GM23338 (cell line): ENCODE results near the gene SYTL1. TPM values are rescaled to one million over a fixed set of nuclear protein-coding genes. Genes with fewer than 3 reads are reported as not detected.

Experiments
- ATAC-seq: fragments of 200-7000 bp; cut with Tn5 transposase; 3 replicates; pipeline ENCODE4 v1.9.1; 2020
- DNase-seq: peaks from one replicate; pipeline ENCODE4 v3.0.0-alpha.2; 2015; ENCODE audit warnings: low spot score
- H2AFZ ChIP-seq: fragments of 200-600 bp; sonication (generic); 2 replicates; pipeline ENCODE4 v1.8.0; 2016; ENCODE audit warnings: antibody characterized with exemption, mild to moderate bottlenecking, moderate library complexity
- H3F3A ChIP-seq: fragments of 200-600 bp; sonication (generic); replicated peaks from 2 replicates; pipeline ENCODE4 v1.8.0; 2017; ENCODE audit warnings: antibody characterized with exemption, mixed run types, low read depth
- H3K27ac ChIP-seq: fragments of 200-600 bp; sonication (generic); 2 replicates; pipeline ENCODE4 v1.6.1; 2016; ENCODE audit warnings: low read depth
- H3K27me3 ChIP-seq: fragments of 200-600 bp; sonication (generic); 2 replicates; pipeline ENCODE4 v1.8.0; 2016; ENCODE audit warnings: mild to moderate bottlenecking, mixed run types, moderate library complexity; ENCODE audit not compliant: insufficient read depth
- H3K36me3 ChIP-seq: fragments of 200-600 bp; sonication (generic); 2 replicates; pipeline ENCODE4 v1.8.0; 2016; ENCODE audit warnings: mild to moderate bottlenecking; ENCODE audit not compliant: insufficient read depth
- H3K4me1 ChIP-seq: fragments of 200-600 bp; sonication (generic); 2 replicates; pipeline ENCODE4 v1.8.0; 2016; ENCODE audit warnings: mild to moderate bottlenecking, moderate library complexity; ENCODE audit not compliant: insufficient read depth
- H3K4me2 ChIP-seq: fragments of 200-600 bp; sonication (generic); 2 replicates; pipeline ENCODE4 v1.7.1; 2017; ENCODE audit warnings: mixed run types
- H3K4me3 ChIP-seq: fragments of 200-600 bp; sonication (generic); 2 replicates; pipeline ENCODE4 v1.6.1; 2016; ENCODE audit warnings: mixed run types
- H3K79me2 ChIP-seq: fragments of 200-600 bp; sonication (generic); replicated peaks from 2 replicates; pipeline ENCODE4 v1.8.0; 2017; ENCODE audit warnings: mild to moderate bottlenecking; ENCODE audit not compliant: insufficient read depth
- H3K9me2 ChIP-seq: fragments of 200-600 bp; sonication (generic); 2 replicates; pipeline ENCODE4 v1.8.0; 2017; ENCODE audit not compliant: insufficient read depth
- H4K20me1 ChIP-seq: fragments of 200-600 bp; sonication (generic); replicated peaks from 2 replicates; pipeline ENCODE4 v1.8.0; 2017; ENCODE audit warnings: mild to moderate bottlenecking; ENCODE audit not compliant: insufficient read depth
- H3K27ac Mint-ChIP-seq: 2 replicates; pipeline ENCODE4 v1.8.0; 2020; ENCODE audit warnings: inconsistent platforms, mild to moderate bottlenecking, moderate library complexity, mixed read lengths
- H3K27me3 Mint-ChIP-seq: 3 replicates; pipeline ENCODE4 v1.8.0; 2022; ENCODE audit warnings: low read depth, mild to moderate bottlenecking, moderate library complexity, mixed read lengths, inconsistent platforms; ENCODE audit not compliant: insufficient read depth, poor library complexity
- H3K36me3 Mint-ChIP-seq: 3 replicates; pipeline ENCODE4 v1.8.0; 2021; ENCODE audit warnings: low read depth, mild to moderate bottlenecking, inconsistent platforms, moderate library complexity, mixed read lengths
- H3K4me1 Mint-ChIP-seq: 3 replicates; pipeline ENCODE4 v1.8.0; 2020; ENCODE audit warnings: mild to moderate bottlenecking, inconsistent platforms, mixed read lengths
- H3K4me3 Mint-ChIP-seq: 3 replicates; pipeline ENCODE4 v1.8.0; 2021; ENCODE audit warnings: moderate library complexity, mild to moderate bottlenecking, inconsistent platforms, mixed read lengths
- H3K9me3 Mint-ChIP-seq: 3 replicates; pipeline ENCODE4 v1.8.0; 2020; ENCODE audit warnings: moderate library complexity, mild to moderate bottlenecking, inconsistent platforms, mixed read lengths
- EZH2phosphoT487 ChIP-seq: fragments of 200-600 bp; sonication (generic); IDR thresholded peaks from one replicate; pipeline ENCODE4 v1.8.1; 2018; ENCODE audit warnings: antibody characterized with exemption; ENCODE audit not compliant: unreplicated experiment
- POLR2AphosphoS5 ChIP-seq: IDR thresholded peaks from 2 replicates; pipeline ENCODE4 v1.6.1; 2016; ENCODE audit warnings: antibody characterized with exemption, low read depth
- ZNF331 ChIP-seq: fragments of 250-450 bp; sonication (Bioruptor Pico); IDR thresholded peaks from 2 replicates; pipeline ENCODE4 v1.5.0; 2020; ENCODE audit warnings: low read depth, mild to moderate bottlenecking, moderate library complexity
- polyA plus RNA-seq: library from polyadenylated mRNA; unstranded; fragments of >200 nt; fragmentation: Nextera tagmentation; extraction: Ambion mirVana; gene quantifications from 2 replicates; pipeline ENCODE4 v1.2.1, GENCODE V29; 2016
- total RNA-seq: library from RNA; depleted of rRNA; stranded (reverse); fragments of >200 nt; shearing (Covaris generic); gene quantifications from 2 replicates; pipeline ENCODE4 v1.2.3, GENCODE V29; 2014
- TF ChIP-seq, protein P1 (sequence below): fragments of 250-450 bp; sonication (Bioruptor Pico); IDR thresholded peaks from 2 replicates; pipeline ENCODE4 v1.5.0; 2020; ENCODE audit warnings: mild to moderate bottlenecking, moderate library complexity
- TF ChIP-seq, protein P2 (sequence below): IDR thresholded peaks from one replicate; pipeline ENCODE4 v1.6.1; 2018; ENCODE audit warnings: antibody characterized with exemption; ENCODE audit not compliant: unreplicated experiment
- TF ChIP-seq, protein P3 (sequence below), 2 experiments: fragments of 200-600 bp in 1 of 2; sonication (generic) in 1 of 2; conservative IDR thresholded peaks; 2 replicates each; pipeline versions ENCODE4 v1.5.1 to v1.6.1; 2016 to 2017; ENCODE audit warnings: antibody characterized with exemption in 2 of 2, low read depth in 2 of 2, mild to moderate bottlenecking in 2 of 2, moderate library complexity in 1 of 2

The SYTL1 gene
- total and polyA plus RNA-seq, 2 experiments from 2014 or later, result 4.9 to 12.3 TPM

DNA sequence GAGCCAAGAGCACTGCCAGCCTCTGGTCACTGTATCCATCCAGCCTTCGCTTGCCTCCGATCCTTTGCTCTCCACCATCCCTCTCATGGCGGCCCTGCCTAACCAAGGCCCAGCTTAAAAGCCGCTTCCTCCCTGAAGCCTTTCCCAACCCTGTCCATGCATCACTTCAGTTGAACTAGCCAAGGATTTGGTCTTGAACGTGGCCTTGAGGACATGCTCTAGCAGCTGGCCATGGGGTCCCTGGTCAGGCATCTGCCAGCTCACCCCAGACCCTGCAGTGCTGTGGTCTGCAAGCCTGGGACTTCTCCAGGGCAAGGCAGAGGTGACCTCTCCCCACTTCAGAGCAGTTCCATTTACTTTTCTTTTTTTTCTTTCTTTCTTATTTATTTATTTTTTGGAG lies 5.1 kb upstream of the SYTL1 start (continued):
- TF ChIP-seq, protein P1, sequence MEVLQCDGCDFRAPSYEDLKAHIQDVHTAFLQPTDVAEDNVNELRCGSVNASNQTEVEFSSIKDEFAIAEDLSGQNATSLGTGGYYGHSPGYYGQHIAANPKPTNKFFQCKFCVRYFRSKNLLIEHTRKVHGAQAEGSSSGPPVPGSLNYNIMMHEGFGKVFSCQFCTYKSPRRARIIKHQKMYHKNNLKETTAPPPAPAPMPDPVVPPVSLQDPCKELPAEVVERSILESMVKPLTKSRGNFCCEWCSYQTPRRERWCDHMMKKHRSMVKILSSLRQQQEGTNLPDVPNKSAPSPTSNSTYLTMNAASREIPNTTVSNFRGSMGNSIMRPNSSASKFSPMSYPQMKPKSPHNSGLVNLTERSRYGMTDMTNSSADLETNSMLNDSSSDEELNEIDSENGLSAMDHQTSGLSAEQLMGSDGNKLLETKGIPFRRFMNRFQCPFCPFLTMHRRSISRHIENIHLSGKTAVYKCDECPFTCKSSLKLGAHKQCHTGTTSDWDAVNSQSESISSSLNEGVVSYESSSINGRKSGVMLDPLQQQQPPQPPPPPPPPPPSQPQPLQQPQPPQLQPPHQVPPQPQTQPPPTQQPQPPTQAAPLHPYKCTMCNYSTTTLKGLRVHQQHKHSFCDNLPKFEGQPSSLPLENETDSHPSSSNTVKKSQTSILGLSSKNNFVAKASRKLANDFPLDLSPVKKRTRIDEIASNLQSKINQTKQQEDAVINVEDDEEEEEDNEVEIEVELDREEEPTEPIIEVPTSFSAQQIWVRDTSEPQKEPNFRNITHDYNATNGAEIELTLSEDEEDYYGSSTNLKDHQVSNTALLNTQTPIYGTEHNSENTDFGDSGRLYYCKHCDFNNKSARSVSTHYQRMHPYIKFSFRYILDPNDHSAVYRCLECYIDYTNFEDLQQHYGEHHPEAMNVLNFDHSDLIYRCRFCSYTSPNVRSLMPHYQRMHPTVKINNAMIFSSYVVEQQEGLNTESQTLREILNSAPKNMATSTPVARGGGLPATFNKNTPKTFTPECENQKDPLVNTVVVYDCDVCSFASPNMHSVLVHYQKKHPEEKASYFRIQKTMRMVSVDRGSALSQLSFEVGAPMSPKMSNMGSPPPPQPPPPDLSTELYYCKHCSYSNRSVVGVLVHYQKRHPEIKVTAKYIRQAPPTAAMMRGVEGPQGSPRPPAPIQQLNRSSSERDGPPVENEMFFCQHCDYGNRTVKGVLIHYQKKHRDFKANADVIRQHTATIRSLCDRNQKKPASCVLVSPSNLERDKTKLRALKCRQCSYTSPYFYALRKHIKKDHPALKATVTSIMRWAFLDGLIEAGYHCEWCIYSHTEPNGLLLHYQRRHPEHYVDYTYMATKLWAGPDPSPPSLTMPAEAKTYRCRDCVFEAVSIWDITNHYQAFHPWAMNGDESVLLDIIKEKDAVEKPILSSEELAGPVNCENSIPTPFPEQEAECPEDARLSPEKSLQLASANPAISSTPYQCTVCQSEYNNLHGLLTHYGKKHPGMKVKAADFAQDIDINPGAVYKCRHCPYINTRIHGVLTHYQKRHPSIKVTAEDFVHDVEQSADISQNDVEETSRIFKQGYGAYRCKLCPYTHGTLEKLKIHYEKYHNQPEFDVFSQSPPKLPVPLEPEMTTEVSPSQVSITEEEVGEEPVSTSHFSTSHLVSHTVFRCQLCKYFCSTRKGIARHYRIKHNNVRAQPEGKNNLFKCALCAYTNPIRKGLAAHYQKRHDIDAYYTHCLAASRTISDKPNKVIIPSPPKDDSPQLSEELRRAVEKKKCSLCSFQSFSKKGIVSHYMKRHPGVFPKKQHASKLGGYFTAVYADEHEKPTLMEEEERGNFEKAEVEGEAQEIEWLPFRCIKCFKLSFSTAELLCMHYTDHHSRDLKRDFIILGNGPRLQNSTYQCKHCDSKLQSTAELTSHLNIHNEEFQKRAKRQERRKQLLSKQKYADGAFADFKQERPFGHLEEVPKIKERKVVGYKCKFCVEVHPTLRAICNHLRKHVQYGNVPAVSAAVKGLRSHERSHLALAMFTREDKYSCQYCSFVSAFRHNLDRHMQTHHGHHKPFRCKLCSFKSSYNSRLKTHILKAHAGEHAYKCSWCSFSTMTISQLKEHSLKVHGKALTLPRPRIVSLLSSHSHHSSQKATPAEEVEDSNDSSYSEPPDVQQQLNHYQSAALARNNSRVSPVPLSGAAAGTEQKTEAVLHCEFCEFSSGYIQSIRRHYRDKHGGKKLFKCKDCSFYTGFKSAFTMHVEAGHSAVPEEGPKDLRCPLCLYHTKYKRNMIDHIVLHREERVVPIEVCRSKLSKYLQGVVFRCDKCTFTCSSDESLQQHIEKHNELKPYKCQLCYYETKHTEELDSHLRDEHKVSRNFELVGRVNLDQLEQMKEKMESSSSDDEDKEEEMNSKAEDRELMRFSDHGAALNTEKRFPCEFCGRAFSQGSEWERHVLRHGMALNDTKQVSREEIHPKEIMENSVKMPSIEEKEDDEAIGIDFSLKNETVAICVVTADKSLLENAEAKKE (CRISPR knock-in tag), result no peak
- TF ChIP-seq, protein P2, sequence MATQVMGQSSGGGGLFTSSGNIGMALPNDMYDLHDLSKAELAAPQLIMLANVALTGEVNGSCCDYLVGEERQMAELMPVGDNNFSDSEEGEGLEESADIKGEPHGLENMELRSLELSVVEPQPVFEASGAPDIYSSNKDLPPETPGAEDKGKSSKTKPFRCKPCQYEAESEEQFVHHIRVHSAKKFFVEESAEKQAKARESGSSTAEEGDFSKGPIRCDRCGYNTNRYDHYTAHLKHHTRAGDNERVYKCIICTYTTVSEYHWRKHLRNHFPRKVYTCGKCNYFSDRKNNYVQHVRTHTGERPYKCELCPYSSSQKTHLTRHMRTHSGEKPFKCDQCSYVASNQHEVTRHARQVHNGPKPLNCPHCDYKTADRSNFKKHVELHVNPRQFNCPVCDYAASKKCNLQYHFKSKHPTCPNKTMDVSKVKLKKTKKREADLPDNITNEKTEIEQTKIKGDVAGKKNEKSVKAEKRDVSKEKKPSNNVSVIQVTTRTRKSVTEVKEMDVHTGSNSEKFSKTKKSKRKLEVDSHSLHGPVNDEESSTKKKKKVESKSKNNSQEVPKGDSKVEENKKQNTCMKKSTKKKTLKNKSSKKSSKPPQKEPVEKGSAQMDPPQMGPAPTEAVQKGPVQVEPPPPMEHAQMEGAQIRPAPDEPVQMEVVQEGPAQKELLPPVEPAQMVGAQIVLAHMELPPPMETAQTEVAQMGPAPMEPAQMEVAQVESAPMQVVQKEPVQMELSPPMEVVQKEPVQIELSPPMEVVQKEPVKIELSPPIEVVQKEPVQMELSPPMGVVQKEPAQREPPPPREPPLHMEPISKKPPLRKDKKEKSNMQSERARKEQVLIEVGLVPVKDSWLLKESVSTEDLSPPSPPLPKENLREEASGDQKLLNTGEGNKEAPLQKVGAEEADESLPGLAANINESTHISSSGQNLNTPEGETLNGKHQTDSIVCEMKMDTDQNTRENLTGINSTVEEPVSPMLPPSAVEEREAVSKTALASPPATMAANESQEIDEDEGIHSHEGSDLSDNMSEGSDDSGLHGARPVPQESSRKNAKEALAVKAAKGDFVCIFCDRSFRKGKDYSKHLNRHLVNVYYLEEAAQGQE, result no peak
- no peak for TF ChIP-seq POLR2AphosphoS5

DNA sequence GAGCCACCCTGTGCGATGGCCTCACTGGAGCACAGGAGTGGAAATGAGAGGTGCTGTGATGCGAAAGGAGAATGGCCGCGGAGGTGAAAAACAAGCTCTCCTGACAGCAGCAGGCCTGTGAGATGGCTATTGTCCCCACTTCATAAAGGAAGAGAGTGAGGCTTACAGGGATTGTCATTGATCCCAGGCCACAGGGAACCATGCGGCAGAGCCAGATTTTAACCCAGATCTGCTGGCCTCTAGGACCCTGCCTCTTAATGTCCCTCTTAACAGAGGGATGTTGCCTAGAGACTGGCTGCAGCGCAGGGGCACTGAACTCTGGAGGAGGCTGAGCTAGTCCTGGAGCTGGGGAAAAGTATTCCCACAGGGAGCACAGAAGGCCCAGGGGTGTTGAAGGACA lies 3.1 kb upstream of the SYTL1 start:
- TF ChIP-seq, protein P3, sequence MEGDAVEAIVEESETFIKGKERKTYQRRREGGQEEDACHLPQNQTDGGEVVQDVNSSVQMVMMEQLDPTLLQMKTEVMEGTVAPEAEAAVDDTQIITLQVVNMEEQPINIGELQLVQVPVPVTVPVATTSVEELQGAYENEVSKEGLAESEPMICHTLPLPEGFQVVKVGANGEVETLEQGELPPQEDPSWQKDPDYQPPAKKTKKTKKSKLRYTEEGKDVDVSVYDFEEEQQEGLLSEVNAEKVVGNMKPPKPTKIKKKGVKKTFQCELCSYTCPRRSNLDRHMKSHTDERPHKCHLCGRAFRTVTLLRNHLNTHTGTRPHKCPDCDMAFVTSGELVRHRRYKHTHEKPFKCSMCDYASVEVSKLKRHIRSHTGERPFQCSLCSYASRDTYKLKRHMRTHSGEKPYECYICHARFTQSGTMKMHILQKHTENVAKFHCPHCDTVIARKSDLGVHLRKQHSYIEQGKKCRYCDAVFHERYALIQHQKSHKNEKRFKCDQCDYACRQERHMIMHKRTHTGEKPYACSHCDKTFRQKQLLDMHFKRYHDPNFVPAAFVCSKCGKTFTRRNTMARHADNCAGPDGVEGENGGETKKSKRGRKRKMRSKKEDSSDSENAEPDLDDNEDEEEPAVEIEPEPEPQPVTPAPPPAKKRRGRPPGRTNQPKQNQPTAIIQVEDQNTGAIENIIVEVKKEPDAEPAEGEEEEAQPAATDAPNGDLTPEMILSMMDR (conservative IDR thresholded peaks at IDR 0.05; ENCODE audit: low read depth in 2 of 2), result no peak
- TF ChIP-seq EZH2phosphoT487, result no peak
- no peak for TF ChIP-seq ZNF331 (CRISPR knock-in tag)
- no peaks in the 10 kb centered on the region for H3K27me3 ChIP-seq
- Mint-ChIP-seq H3K4me1 (peaks cover 32% of the 10 kb centered on the region), H3K27ac (no peak overlapping the region; the same call in 1 of the 2 replicates), H3K9me3 (no peaks in the 10 kb centered on the region), H3K36me3 (peaks cover 22% of the 10 kb centered on the region), H3K27me3 (peaks cover 15% of the 10 kb centered on the region), H3K4me3 (no peak overlapping the region; the same call in 2 of the 3 replicates)
- H3K9me2 ChIP-seq, result no peaks in the 10 kb centered on the region
- H4K20me1 ChIP-seq, result no peaks in the 10 kb centered on the region
- no peak overlapping the region for H3K4me2 ChIP-seq
- H3K4me3 ChIP-seq, result no peak overlapping the region
- peaks cover 14% of the 10 kb centered on the region; the same call in 1 of the 2 replicates for H3K4me1 ChIP-seq
- no peak overlapping the region for H3K27ac ChIP-seq
- H3F3A ChIP-seq, result peaks cover 3% of the 10 kb centered on the region; the same call in 1 of the 2 replicates
- no peaks in the 10 kb centered on the region for H3K79me2 ChIP-seq
- no peak overlapping the region for H2AFZ ChIP-seq
- DNase-seq (peak; percentile 16), ATAC-seq (no peak)
- peaks cover 4% of the 10 kb centered on the region; the same call in 1 of the 2 replicates for H3K36me3 ChIP-seq
